Esophagus squamous epithelium (tissue), 4 donors: ENCODE data around the gene DENND10.

ENCODE experiments used
- POLR2A ChIP-seq, 4 donors: fragments of 450-650 bp; IDR thresholded peaks; one replicate each; pipeline ENCODE4 v1.6.1; 2017; ENCODE audit warnings: antibody characterized with exemption in 4 of 4, mild to moderate bottlenecking in 4 of 4, moderate library complexity in 3 of 4
- TF ChIP-seq, protein P1 (sequence below), 6 experiments: fragments of 450-650 bp in 4 of 6; fragments of 200-600 bp in 2 of 6; sonication (generic) in 2 of 6; IDR thresholded peaks; one replicate each; pipeline ENCODE4 v1.5.1; 2016 to 2019; ENCODE audit warnings: antibody characterized with exemption in 6 of 6, mild to moderate bottlenecking in 4 of 6, moderate library complexity in 4 of 6

DNA sequence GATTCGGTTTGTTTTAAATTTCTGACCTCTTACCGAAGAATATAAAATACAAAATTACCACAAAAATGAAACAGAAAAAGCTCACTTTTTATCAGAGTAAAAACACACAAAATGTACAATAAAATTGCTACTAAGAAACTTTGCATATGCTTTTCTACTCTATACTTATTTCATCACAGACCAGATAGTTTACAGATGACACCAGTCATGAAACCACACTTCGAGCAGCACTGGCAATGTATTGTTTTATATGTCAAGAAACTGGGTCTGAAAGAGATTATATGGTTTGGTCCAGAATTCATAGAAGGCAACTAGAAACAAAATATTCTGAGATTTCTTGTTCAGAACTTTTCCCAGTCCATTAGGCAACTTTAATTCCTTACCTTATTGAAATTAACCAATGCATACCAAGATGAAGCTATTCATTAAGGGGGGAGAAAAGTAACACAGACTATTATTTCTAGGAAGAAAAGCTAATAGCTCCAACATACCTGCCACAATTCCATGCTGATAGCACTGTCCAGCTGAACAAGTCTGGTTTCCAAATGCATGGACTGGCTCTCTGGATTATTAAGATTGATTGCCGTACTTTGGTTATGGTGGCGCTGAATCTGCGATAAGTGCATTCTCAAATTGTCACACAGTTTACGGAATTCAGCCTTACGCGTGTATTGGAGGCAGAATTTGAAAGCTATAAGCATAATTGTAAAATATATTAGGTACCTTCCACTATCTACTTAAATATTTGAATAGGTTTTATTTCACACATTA is 33.3 kb upstream of the DENND10 start:
- TF ChIP-seq, protein P1, sequence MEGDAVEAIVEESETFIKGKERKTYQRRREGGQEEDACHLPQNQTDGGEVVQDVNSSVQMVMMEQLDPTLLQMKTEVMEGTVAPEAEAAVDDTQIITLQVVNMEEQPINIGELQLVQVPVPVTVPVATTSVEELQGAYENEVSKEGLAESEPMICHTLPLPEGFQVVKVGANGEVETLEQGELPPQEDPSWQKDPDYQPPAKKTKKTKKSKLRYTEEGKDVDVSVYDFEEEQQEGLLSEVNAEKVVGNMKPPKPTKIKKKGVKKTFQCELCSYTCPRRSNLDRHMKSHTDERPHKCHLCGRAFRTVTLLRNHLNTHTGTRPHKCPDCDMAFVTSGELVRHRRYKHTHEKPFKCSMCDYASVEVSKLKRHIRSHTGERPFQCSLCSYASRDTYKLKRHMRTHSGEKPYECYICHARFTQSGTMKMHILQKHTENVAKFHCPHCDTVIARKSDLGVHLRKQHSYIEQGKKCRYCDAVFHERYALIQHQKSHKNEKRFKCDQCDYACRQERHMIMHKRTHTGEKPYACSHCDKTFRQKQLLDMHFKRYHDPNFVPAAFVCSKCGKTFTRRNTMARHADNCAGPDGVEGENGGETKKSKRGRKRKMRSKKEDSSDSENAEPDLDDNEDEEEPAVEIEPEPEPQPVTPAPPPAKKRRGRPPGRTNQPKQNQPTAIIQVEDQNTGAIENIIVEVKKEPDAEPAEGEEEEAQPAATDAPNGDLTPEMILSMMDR (IDR thresholded peaks at IDR 0.05): no peak
- no peak for TF ChIP-seq POLR2A (IDR thresholded peaks at IDR 0.05)
